T-helper 1 cell treated with Interleukin-12 subunit alpha and Interleukin-12 subunit beta and Interleukin-4 antibody, amounts not matched to agents 30 ng/mL and 1 ng/mL, for 36 hours (primary cell): ENCODE data around the gene NAIF1. TPM values are rescaled to one million over a fixed set of nuclear protein-coding genes. Genes with fewer than 3 reads are reported as not detected.
"Not testable (repeated sequence)": the region's sequence is repeated elsewhere in the genome, so short reads cannot be mapped to it uniquely, and the experiment has no call there.

Source experiments
- intact Hi-C: fragments of 100-400 bp; cut with micrococcal nuclease; formaldehyde crosslinking; loops from one replicate; pipeline ENCODE4 v1.15.1; 2024
- total RNA-seq: library from RNA; stranded (reverse); gene quantifications from 2 replicates; pipeline ENCODE4 v1.2.3, GENCODE V29; 2022

The NAIF1 gene
- total RNA-seq, 1 donor from 2014 or later = 13.8 TPM

GRCh38 chr9:128036522-128036921, 30.6 kb downstream of the NAIF1 start:
- intact Hi-C loops = loop anchor here (5.0 kb wide), 1 partner anchor 46 kb away; no protein-coding TSS in a partner anchor

GRCh38 chr9:128034821-128035652, 32.1 kb downstream of the NAIF1 start:
- intact Hi-C loops = loop anchor here (1.0 to 5.0 kb wide), 5 partner anchors 47 to 92 kb away; no protein-coding TSS in a partner anchor

GRCh38 chr9:128033609-128034008, 33.5 kb downstream of the NAIF1 start:
- intact Hi-C loops = loop anchor here (1.0 to 2.0 kb wide), 3 partner anchors 8 to 96 kb away; partner anchors contain the start of gene DPM2

- intact Hi-C loops = loop anchor here (2.0 to 5.0 kb wide), 3 partner anchors 39 to 1040 kb away; partner anchors contain the start of genes NAIF1 and SH2D3C
Observed at GRCh38 chr9:128027705-128028104, 39.4 kb downstream of the NAIF1 start.

GRCh38 chr9:128026773-128027541, 40.2 kb downstream of the NAIF1 start:
- intact Hi-C loops = loop anchor here (1.0 to 5.0 kb wide), 6 partner anchors 20 to 1040 kb away; partner anchors contain the start of genes NAIF1 and SH2D3C

- intact Hi-C loops = loop anchor here (1.0 to 5.0 kb wide), 6 partner anchors 19 to 1039 kb away; partner anchors contain the start of genes NAIF1 and SH2D3C
Observed at GRCh38 chr9:128026255-128026772, 40.8 kb downstream of the NAIF1 start.

GRCh38 chr9:128025736-128026135, 41.4 kb downstream of the NAIF1 start:
- intact Hi-C loops = loop anchor here (1.0 to 5.0 kb wide), 7 partner anchors 8 to 1038 kb away; partner anchors contain the start of genes NAIF1 and SH2D3C

- intact Hi-C loops = loop anchor here (1.0 to 5.0 kb wide), 3 partner anchors 8 to 1038 kb away; partner anchors contain the start of gene SH2D3C
Observed at GRCh38 chr9:128024761-128025308, 42.3 kb downstream of the NAIF1 start.

- intact Hi-C loops = not testable (repeated sequence)
Observed at GRCh38 chr9:128023671-128024070, 43.4 kb downstream of the NAIF1 start.

GRCh38 chr9:128022886-128023285, 44.2 kb downstream of the NAIF1 start:
- intact Hi-C loops = no loop called here

GRCh38 chr9:128021098-128021497, 46.0 kb downstream of the NAIF1 start:
- intact Hi-C loops = no loop called here

- intact Hi-C loops = no loop called here
Observed at GRCh38 chr9:128020692-128021091, 46.4 kb downstream of the NAIF1 start.

- intact Hi-C loops = no loop called here
Observed at GRCh38 chr9:128015696-128016095, 51.4 kb downstream of the NAIF1 start.

Other genes starting within 250 kb of the NAIF1 start
- gene ENG, start 212.7 kb downstream of the NAIF1 start, total RNA-seq = 20.6 and 24.1 TPM in 2 replicates
- gene AK1, start 189.6 kb downstream of the NAIF1 start, total RNA-seq = 58.5 and 60.2 TPM in 2 replicates
- gene ST6GALNAC6, start 167.7 kb downstream of the NAIF1 start, total RNA-seq = 114 and 116 TPM in 2 replicates
- 28.4 and 32.2 TPM in 2 replicates for gene ST6GALNAC4, start 150.3 kb downstream of the NAIF1 start, total RNA-seq
- gene PIP5KL1, start 136.5 kb downstream of the NAIF1 start, total RNA-seq = 1.7 and 1.8 TPM in 2 replicates
- 51.3 and 53.8 TPM in 2 replicates for gene DPM2, start 129.5 kb downstream of the NAIF1 start, total RNA-seq
- gene EEIG1, start 86.3 kb downstream of the NAIF1 start, total RNA-seq = 175 and 186 TPM in 2 replicates
- gene SLC25A25, start 912 bp upstream of the NAIF1 start, total RNA-seq = 13.9 and 14.8 TPM in 2 replicates
- 65.4 and 74.4 TPM in 2 replicates for gene PTGES2, start 60.4 kb upstream of the NAIF1 start, total RNA-seq
- gene LCN2, start 82.1 kb upstream of the NAIF1 start, total RNA-seq = not detected in 2 replicates
- 79.8 and 83.8 TPM in 2 replicates for gene BBLN, start 92.9 kb upstream of the NAIF1 start, total RNA-seq
- gene CIZ1, start 124.3 kb upstream of the NAIF1 start, total RNA-seq = 142 and 148 TPM in 2 replicates
- gene DNM1, start 136.1 kb upstream of the NAIF1 start, total RNA-seq = 0.37 and 0.49 TPM in 2 replicates
- 53.0 and 63.9 TPM in 2 replicates for gene GOLGA2, start 208.7 kb upstream of the NAIF1 start, total RNA-seq
- gene SWI5, start 209.0 kb upstream of the NAIF1 start, total RNA-seq = 9.1 and 9.7 TPM in 2 replicates